H1 (cell line): Measurements from ENCODE around the gene ACYP2. TPM values are rescaled to one million over a fixed set of nuclear protein-coding genes. Genes with fewer than 3 reads are reported as not detected.

Source experiments
- CTCF ChIA-PET: fragments of 300-600 bp; sonication (Branson Sonifier 250); formaldehyde crosslinking; loops from one replicate; lab custom pipeline; 2021; ENCODE audit not compliant: partially characterized antibody; lab: Charles Lee
- POLR2A ChIA-PET: fragments of 300-600 bp; sonication (Branson Sonifier 250); formaldehyde crosslinking; loops from one replicate; lab custom pipeline; 2021; ENCODE audit warnings: inconsistent platforms; ENCODE audit not compliant: partially characterized antibody; lab: Charles Lee
- DNase-seq, 2 experiments: peaks; one replicate each; pipeline versions ENCODE4 v3.0.0 to v3.0.0-alpha.2; 2010 to 2022; ENCODE audit warnings: low spot score in 2 of 2, low read depth in 1 of 2, mixed read lengths in 1 of 2
- FAIRE-seq: peaks from 2 replicates; lab custom pipeline; 2011; peaks lifted over from hg19 to GRCh38; lab: Jason Lieb, UNC
- H2AFZ ChIP-seq: 2 replicates; pipeline ENCODE4 v1.8.1; 2012; ENCODE audit warnings: low read length, inconsistent platforms
- H2AK5ac ChIP-seq: 2 replicates; pipeline ENCODE4 v1.6.1; 2013; ENCODE audit warnings: low read depth, low read length
- H2BK120ac ChIP-seq: replicated peaks from 2 replicates; pipeline ENCODE3; 2013; ENCODE audit warnings: low read depth, low read length, inconsistent platforms
- H2BK12ac ChIP-seq: 2 replicates; pipeline ENCODE4 v1.6.1; 2013; ENCODE audit warnings: low read depth, low read length
- H2BK15ac ChIP-seq: 2 replicates; pipeline ENCODE4 v1.6.1; 2013; ENCODE audit warnings: low read length
- H2BK20ac ChIP-seq: 2 replicates; pipeline ENCODE4 v1.6.1; 2013; ENCODE audit warnings: low read length
- H2BK5ac ChIP-seq: 2 replicates; pipeline ENCODE4 v1.6.1; 2013; ENCODE audit warnings: low read depth, low read length
- H3K14ac ChIP-seq: 2 replicates; pipeline ENCODE4 v1.6.1; 2013; ENCODE audit warnings: inconsistent platforms; ENCODE audit not compliant: insufficient read length
- H3K18ac ChIP-seq: 2 replicates; pipeline ENCODE4 v1.6.1; 2013; ENCODE audit warnings: low read length; ENCODE audit errors: extremely low read depth
- H3K23ac ChIP-seq: 2 replicates; pipeline ENCODE4 v1.6.1; 2013; ENCODE audit warnings: inconsistent platforms; ENCODE audit not compliant: insufficient read length
- H3K23me2 ChIP-seq: 2 replicates; pipeline ENCODE4 v1.6.1; 2013; ENCODE audit warnings: low read depth, low read length
- H3K27ac ChIP-seq: 2 replicates; pipeline ENCODE4 v1.6.1; 2011; ENCODE audit warnings: low read depth, low read length, inconsistent platforms
- H3K27me3 ChIP-seq, 4 experiments: replicated peaks in 1 of 4; 1 replicate in 1 of 4; 2 replicates in 3 of 4; pipeline versions ENCODE4 v1.6.1 to v1.8.1; 2011 to 2013; ENCODE audit warnings: low read length in 3 of 4, mild to moderate bottlenecking in 3 of 4, inconsistent platforms in 2 of 4, mixed read lengths in 2 of 4, moderate library complexity in 1 of 4; ENCODE audit not compliant: control insufficient read depth in 3 of 4, insufficient read depth in 3 of 4; ENCODE audit errors: extremely low read depth in 1 of 4
- H3K36me3 ChIP-seq, 4 experiments: 2 replicates each; pipeline versions ENCODE4 v1.6.1 to v1.8.1; 2011 to 2013; ENCODE audit warnings: mild to moderate bottlenecking in 4 of 4, low read length in 3 of 4, moderate library complexity in 2 of 4, control low read depth in 1 of 4, inconsistent platforms in 1 of 4; ENCODE audit not compliant: insufficient read depth in 4 of 4, control insufficient read depth in 2 of 4
- H3K4ac ChIP-seq: replicated peaks from 2 replicates; pipeline ENCODE3; 2013; ENCODE audit warnings: low read length, low read depth, mixed read lengths, inconsistent platforms; ENCODE audit not compliant: insufficient read length
- H3K4me1 ChIP-seq, 4 experiments: replicated peaks in 1 of 4; 1 replicate in 1 of 4; 2 replicates in 3 of 4; pipeline versions ENCODE4 v1.6.1 to v1.8.1; 2011 to 2013; ENCODE audit warnings: low read length in 3 of 4, inconsistent platforms in 2 of 4, mixed read lengths in 1 of 4; ENCODE audit not compliant: insufficient read depth in 4 of 4, control insufficient read depth in 3 of 4
- H3K4me2 ChIP-seq, 2 experiments: 2 replicates each; pipeline versions ENCODE4 v1.6.1 to v1.8.1; 2011 to 2013; ENCODE audit warnings: low read depth in 2 of 2, low read length in 2 of 2, control low read depth in 1 of 2, inconsistent platforms in 1 of 2, mild to moderate bottlenecking in 1 of 2; ENCODE audit not compliant: insufficient read depth in 1 of 2
- H3K4me3 ChIP-seq, 4 experiments: fragments of 200-600, 300-600 bp in 1 of 4; sonication (generic), shearing (Covaris generic), sonication (Bioruptor Twin) in 1 of 4; 2 replicates each; pipeline versions ENCODE4 v1.5.1 to v1.8.1; 2011 to 2016; ENCODE audit warnings: low read length in 4 of 4, low read depth in 3 of 4, control low read depth in 2 of 4, inconsistent platforms in 2 of 4, mild to moderate bottlenecking in 2 of 4, mixed read lengths in 1 of 4, moderate library complexity in 1 of 4; ENCODE audit not compliant: insufficient read depth in 2 of 4; ENCODE audit errors: extremely low read depth in 1 of 4
- H3K56ac ChIP-seq: replicated peaks from 2 replicates; pipeline ENCODE3; 2013; ENCODE audit warnings: low read depth, mild to moderate bottlenecking, mixed read lengths, low read length, inconsistent platforms; ENCODE audit not compliant: insufficient read length
- H3K79me1 ChIP-seq: 2 replicates; pipeline ENCODE4 v1.6.1; 2013; ENCODE audit warnings: low read depth, low read length, control low read depth
- H3K79me2 ChIP-seq, 2 experiments: 2 replicates each; pipeline versions ENCODE4 v1.6.1 to v1.8.1; 2012 to 2013; ENCODE audit warnings: low read length in 2 of 2, mild to moderate bottlenecking in 2 of 2, inconsistent platforms in 1 of 2; ENCODE audit not compliant: insufficient read depth in 2 of 2, control insufficient read depth in 1 of 2
- H3K9ac ChIP-seq, 4 experiments: replicated peaks in 1 of 4; 1 replicate in 1 of 4; 2 replicates in 3 of 4; pipeline versions ENCODE4 v1.6.1 to v1.8.1; 2011 to 2013; ENCODE audit warnings: low read depth in 3 of 4, low read length in 3 of 4, control low read depth in 2 of 4, mild to moderate bottlenecking in 2 of 4, moderate library complexity in 2 of 4, inconsistent platforms in 1 of 4; ENCODE audit errors: extremely low read depth in 1 of 4
- H3K9me3 ChIP-seq, 2 experiments: 2 replicates each; pipeline versions ENCODE4 v1.6.1 to v1.8.1; 2012 to 2013; ENCODE audit warnings: mild to moderate bottlenecking in 2 of 2, moderate library complexity in 2 of 2, control low read depth in 1 of 2, inconsistent platforms in 1 of 2, low read depth in 1 of 2, low read length in 1 of 2, mixed read lengths in 1 of 2; ENCODE audit not compliant: insufficient read depth in 2 of 2
- H4K20me1 ChIP-seq, 2 experiments: replicated peaks in 1 of 2; 2 replicates each; pipeline versions ENCODE3 to v1.8.1; 2011 to 2013; ENCODE audit warnings: inconsistent platforms in 2 of 2, low read length in 2 of 2, mild to moderate bottlenecking in 1 of 2; ENCODE audit not compliant: insufficient read depth in 2 of 2, control insufficient read depth in 1 of 2
- H4K5ac ChIP-seq: 2 replicates; pipeline ENCODE4 v1.6.1; 2013; ENCODE audit warnings: low read length, low read depth, mixed read lengths, inconsistent platforms; ENCODE audit not compliant: insufficient read length
- H4K8ac ChIP-seq: 2 replicates; pipeline ENCODE4 v1.8.0; 2013; ENCODE audit warnings: mild to moderate bottlenecking, moderate library complexity, low read length, inconsistent platforms; ENCODE audit not compliant: insufficient read depth; ENCODE audit errors: extremely low read depth
- H4K91ac ChIP-seq: replicated peaks from 2 replicates; pipeline ENCODE3; 2013; ENCODE audit warnings: low read length, mixed read lengths, inconsistent platforms; ENCODE audit not compliant: insufficient read length
- RFX5 ChIP-seq: IDR thresholded peaks from 2 replicates; pipeline ENCODE4 v1.6.1; 2011; ENCODE audit warnings: low read depth, low read length, improper control_type of control experiment, borderline replicate concordance
- RNF2 ChIP-seq: fragments of 200-900, 300-1000 bp; sonication (generic); IDR thresholded peaks from 2 replicates; pipeline ENCODE4 v1.7.1; 2016; ENCODE audit warnings: borderline replicate concordance, low read depth, mild to moderate bottlenecking, antibody characterized with exemption, low read length; ENCODE audit not compliant: poor library complexity, severe bottlenecking; ENCODE audit errors: missing control alignments
- TEAD4 ChIP-seq: IDR thresholded peaks from 2 replicates; pipeline ENCODE4 v1.6.1; 2012; ENCODE audit warnings: low read depth, low read length, inconsistent platforms, mixed read lengths
- YY1 ChIP-seq: IDR thresholded peaks from 2 replicates; pipeline ENCODE4 v1.6.1; 2011; ENCODE audit warnings: low read depth, mild to moderate bottlenecking, low read length
- WGBS, 2 experiments: shearing (Covaris generic) in 1 of 2; methylation state at CpG; one replicate each; pipeline versions ENCODE4 v1.1.6 to v1.1.7; 2013 to 2015; ENCODE audit warnings: low lambda C conversion rate in 2 of 2, mixed read lengths in 2 of 2, inconsistent platforms in 1 of 2, low coverage in 1 of 2, missing lambda C conversion rate in 1 of 2; ENCODE audit not compliant: insufficient replicate concordance in 2 of 2, insufficient coverage in 1 of 2, insufficient read length in 1 of 2; ENCODE audit errors: extremely low coverage in 1 of 2, missing lambda C conversion rate in 1 of 2; 5-methylcytosine and 5-hydroxymethylcytosine counted together
- polyA plus RNA-seq, 7 experiments: library from polyadenylated mRNA; depleted of rRNA in 3 of 7; stranded (reverse) in 5 of 7; unstranded in 2 of 7; fragments of >200 nt in 5 of 7; fragments of 200-250 nt in 2 of 7; gene quantifications; 1 replicate in 5 of 7; 2 replicates in 1 of 7; 4 replicates in 1 of 7; pipeline versions ENCODE4 v1.2.1 to v1.2.3, GENCODE V29; 2011 to 2013; ENCODE audit warnings: missing spikeins in 2 of 7, mixed read lengths in 2 of 7
- total RNA-seq: library from RNA; stranded (reverse); fragmentation: NEBNext Ultra II Directional; extraction: Animal tissue kit (Norgen Biotek cat#: 25700); gene quantifications from 2 replicates; pipeline ENCODE4 v1.2.1, GENCODE V29; 2021

The ACYP2 gene
- total and polyA plus RNA-seq, 2 of the 8 experiments (the other 6 are each of a cell fraction or from before 2014, with no cell fraction given): 3.4 to 4.4 TPM

DNA sequence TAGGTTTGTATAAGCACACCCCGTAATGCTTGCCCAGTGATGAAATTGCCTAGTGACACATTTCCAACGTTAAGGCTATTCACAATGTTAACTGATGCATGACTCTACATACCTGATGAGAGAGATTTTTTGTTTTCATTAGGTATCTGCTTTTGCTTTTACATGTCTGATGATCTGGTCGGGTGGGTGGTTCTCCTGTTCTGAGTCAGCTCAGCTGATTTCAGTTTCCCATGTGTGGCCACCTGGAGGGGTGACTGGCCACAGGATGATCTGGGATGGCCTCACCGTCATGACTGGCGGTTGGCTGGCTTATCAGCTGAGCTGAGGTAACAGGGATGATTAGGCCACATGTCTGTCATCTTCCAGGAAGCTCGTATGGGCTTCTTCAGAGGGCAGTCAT lies 33.8 kb upstream of the ACYP2 start:
- H4K8ac ChIP-seq: no peak overlapping the region
- H3K79me2 ChIP-seq: no peaks in the 10 kb centered on the region
- no peak overlapping the region for H3K4me3 ChIP-seq
- H3K23ac ChIP-seq: no peak overlapping the region
- no peak overlapping the region for H4K5ac ChIP-seq
- H3K9me3 ChIP-seq: no peaks in the 10 kb centered on the region
- H3K4me1 ChIP-seq: no peaks in the 10 kb centered on the region
- no peak overlapping the region for H3K27ac ChIP-seq
- ChIA-PET CTCF (interaction anchor here (0.6 to 1.6 kb wide), 5 partner anchors 11 to 131 kb away, joined by 3 to 5 read pairs (median 3); no protein-coding TSS in a partner anchor), POLR2A (interaction anchor here (1.1 kb wide), 1 partner anchor 35 kb away, joined by 3 read pairs; no protein-coding TSS in a partner anchor)
- TF ChIP-seq YY1 (no peak), RNF2 (no peak), TEAD4 (no peak), RFX5 (no peak)
- no peaks in the 10 kb centered on the region for H3K36me3 ChIP-seq
- no peak overlapping the region for H3K4me2 ChIP-seq
- FAIRE-seq: no peak
- no peak for DNase-seq
- 87% methylated on average over 6 of the region's 6 CpGs; no CpG with 5 or more reads in 1 of the 2 experiments for WGBS, 2 experiments
- H2BK20ac ChIP-seq: no peak overlapping the region
- H3K9ac ChIP-seq: no peak overlapping the region
- H4K20me1 ChIP-seq: no peaks in the 10 kb centered on the region
- H3K23me2 ChIP-seq: no peaks in the 10 kb centered on the region
- no peaks in the 10 kb centered on the region for H3K27me3 ChIP-seq
- no peaks in the 10 kb centered on the region for H3K79me1 ChIP-seq
- H2AK5ac ChIP-seq: no peak overlapping the region
- no peak overlapping the region for H2AFZ ChIP-seq
- H2BK120ac ChIP-seq: no peak overlapping the region
- no peak overlapping the region for H3K4ac ChIP-seq
- no peak overlapping the region for H3K18ac ChIP-seq
- no peak overlapping the region for H4K91ac ChIP-seq
- H2BK15ac ChIP-seq: no peak overlapping the region
- no peak overlapping the region for H3K56ac ChIP-seq
- H2BK12ac ChIP-seq: no peak overlapping the region
- H2BK5ac ChIP-seq: no peak overlapping the region
- no peak overlapping the region for H3K14ac ChIP-seq
